SK-N-SH treated with all-trans-retinoic acid at 6 μM for 48 hours (cell line): Measurements from ENCODE around the gene BHMT2.

ENCODE experiments used
- ATAC-seq: fragments of 200-7000 bp; cut with Tn5 transposase; 3 replicates; pipeline ENCODE4 v1.9.1; 2020; ENCODE audit warnings: mild to moderate bottlenecking, moderate library complexity
- ARNTL ChIP-seq: fragments of 450-650 bp; formaldehyde crosslinking; IDR thresholded peaks from 2 replicates; pipeline ENCODE4 v1.5.0; 2020; ENCODE audit warnings: low read depth, mild to moderate bottlenecking, moderate library complexity, borderline replicate concordance
- BACH2 ChIP-seq: fragments of 250-450 bp; sonication (Bioruptor Pico); IDR thresholded peaks from 2 replicates; pipeline ENCODE4 v1.9.0; 2021; ENCODE audit warnings: mild to moderate bottlenecking, borderline replicate concordance
- CSDC2 ChIP-seq: fragments of 250-450 bp; sonication (Bioruptor Pico); IDR thresholded peaks from 2 replicates; pipeline ENCODE4 v1.5.0; 2020; ENCODE audit warnings: mild to moderate bottlenecking, moderate library complexity
- GLIS3 ChIP-seq: fragments of 250-450 bp; sonication (Bioruptor Pico); IDR thresholded peaks from 2 replicates; pipeline ENCODE4 v1.5.0; 2020; ENCODE audit warnings: mild to moderate bottlenecking, moderate library complexity
- ISL1 ChIP-seq: fragments of 250-450 bp; sonication (Bioruptor Pico); IDR thresholded peaks from 2 replicates; pipeline ENCODE4 v2.1.2; 2022; ENCODE audit warnings: mild to moderate bottlenecking, moderate library complexity
- OSR1 ChIP-seq: fragments of 250-450 bp; sonication (Bioruptor Pico); IDR thresholded peaks from 2 replicates; pipeline ENCODE4 v1.8.0; 2022; ENCODE audit warnings: moderate library complexity, mild to moderate bottlenecking, inconsistent platforms
- POU6F1 ChIP-seq: fragments of 250-450 bp; sonication (Bioruptor Pico); IDR thresholded peaks from 2 replicates; pipeline ENCODE4 v1.8.0; 2021; ENCODE audit warnings: low read depth, mild to moderate bottlenecking, moderate library complexity, borderline replicate concordance
- PPARA ChIP-seq: fragments of 250-450 bp; sonication (Bioruptor Pico); IDR thresholded peaks from 2 replicates; pipeline ENCODE4 v1.5.0; 2020; ENCODE audit warnings: mild to moderate bottlenecking, borderline replicate concordance
- SNAI2 ChIP-seq: fragments of 250-450 bp; sonication (Bioruptor Pico); IDR thresholded peaks from 2 replicates; pipeline ENCODE4 v1.5.0; 2020; ENCODE audit warnings: mild to moderate bottlenecking, moderate library complexity
- TCF4 ChIP-seq: fragments of 250-450 bp; sonication (Bioruptor Pico); IDR thresholded peaks from 2 replicates; pipeline ENCODE4 v1.8.0; 2021; ENCODE audit warnings: mild to moderate bottlenecking, moderate library complexity, borderline replicate concordance
- TOX ChIP-seq: fragments of 250-450 bp; sonication (Bioruptor Pico); IDR thresholded peaks from 2 replicates; pipeline ENCODE4 v1.8.0; 2021; ENCODE audit warnings: mild to moderate bottlenecking, moderate library complexity, borderline replicate concordance
- TSHZ2 ChIP-seq: fragments of 250-450 bp; sonication (Bioruptor Pico); IDR thresholded peaks from 2 replicates; pipeline ENCODE4 v1.5.0; 2020; ENCODE audit warnings: mild to moderate bottlenecking, moderate library complexity
- ZC3H10 ChIP-seq: fragments of 250-450 bp; sonication (Bioruptor Pico); IDR thresholded peaks from 2 replicates; pipeline ENCODE4 v1.5.1; 2021; ENCODE audit warnings: mild to moderate bottlenecking, moderate library complexity
- ZFP3 ChIP-seq: fragments of 250-450 bp; sonication (Bioruptor Pico); IDR thresholded peaks from 2 replicates; pipeline ENCODE4 v1.5.0; 2020; ENCODE audit warnings: mild to moderate bottlenecking, moderate library complexity
- ZFP30 ChIP-seq: fragments of 450-650 bp; formaldehyde crosslinking; IDR thresholded peaks from 2 replicates; pipeline ENCODE4 v1.5.0; 2022; ENCODE audit warnings: mild to moderate bottlenecking, moderate library complexity
- ZNF565 ChIP-seq: fragments of 450-650 bp; formaldehyde crosslinking; conservative IDR thresholded peaks from 2 replicates; pipeline ENCODE4 v1.5.0; 2020; ENCODE audit warnings: low read depth, mild to moderate bottlenecking, moderate library complexity
- ZNF70 ChIP-seq: fragments of 450-650 bp; formaldehyde crosslinking; IDR thresholded peaks from 2 replicates; pipeline ENCODE4 v1.5.0; 2020; ENCODE audit warnings: mild to moderate bottlenecking, moderate library complexity
- ZNF8 ChIP-seq: fragments of 450-650 bp; formaldehyde crosslinking; IDR thresholded peaks from 2 replicates; pipeline ENCODE4 v1.5.0; 2020; ENCODE audit warnings: mild to moderate bottlenecking, moderate library complexity
- TF ChIP-seq, protein P1 (sequence below): fragments of 250-450 bp; sonication (Bioruptor Pico); IDR thresholded peaks from 2 replicates; pipeline ENCODE4 v1.5.1; 2021; ENCODE audit warnings: mild to moderate bottlenecking, moderate library complexity
- TF ChIP-seq, protein P2 (sequence below): fragments of 250-450 bp; sonication (Bioruptor Pico); IDR thresholded peaks from 2 replicates; pipeline ENCODE4 v1.5.1; 2020; ENCODE audit warnings: low read depth, mild to moderate bottlenecking, moderate library complexity

Gene BHMT2

GRCh38 chr5:79070350-79070667 lies 742 bp downstream of the BHMT2 start:
- no peak for ATAC-seq
- no peak for TF ChIP-seq POU6F1 (CRISPR knock-in tag)
- peak; percentile 51; the same call in 1 of the 2 replicates for TF ChIP-seq TCF4 (CRISPR knock-in tag)
- TF ChIP-seq, all 23 proteins: peak for 1

GRCh38 chr5:79074641-79075040 lies 5.1 kb downstream of the BHMT2 start:
- peak; percentile 44; the same call in 2 of the 3 replicates for ATAC-seq
- no peak for TF ChIP-seq ZNF8 (CRISPR knock-in tag)
- no peak for TF ChIP-seq PPARA (CRISPR knock-in tag)
- no peak for TF ChIP-seq ZNF70 (CRISPR knock-in tag)
- TF ChIP-seq ZNF565 (CRISPR knock-in tag) = no peak
- no peak for TF ChIP-seq TSHZ2
- TF ChIP-seq, protein P1, sequence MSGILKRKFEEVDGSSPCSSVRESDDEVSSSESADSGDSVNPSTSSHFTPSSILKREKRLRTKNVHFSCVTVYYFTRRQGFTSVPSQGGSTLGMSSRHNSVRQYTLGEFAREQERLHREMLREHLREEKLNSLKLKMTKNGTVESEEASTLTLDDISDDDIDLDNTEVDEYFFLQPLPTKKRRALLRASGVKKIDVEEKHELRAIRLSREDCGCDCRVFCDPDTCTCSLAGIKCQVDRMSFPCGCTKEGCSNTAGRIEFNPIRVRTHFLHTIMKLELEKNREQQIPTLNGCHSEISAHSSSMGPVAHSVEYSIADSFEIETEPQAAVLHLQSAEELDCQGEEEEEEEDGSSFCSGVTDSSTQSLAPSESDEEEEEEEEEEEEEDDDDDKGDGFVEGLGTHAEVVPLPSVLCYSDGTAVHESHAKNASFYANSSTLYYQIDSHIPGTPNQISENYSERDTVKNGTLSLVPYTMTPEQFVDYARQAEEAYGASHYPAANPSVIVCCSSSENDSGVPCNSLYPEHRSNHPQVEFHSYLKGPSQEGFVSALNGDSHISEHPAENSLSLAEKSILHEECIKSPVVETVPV (CRISPR knock-in tag) = no peak
- no peak for TF ChIP-seq TCF4 (CRISPR knock-in tag)
- no peak for TF ChIP-seq BACH2 (CRISPR knock-in tag)
- no peak for TF ChIP-seq SNAI2
- TF ChIP-seq ZFP3 (CRISPR knock-in tag) = no peak
- TF ChIP-seq, protein P2, sequence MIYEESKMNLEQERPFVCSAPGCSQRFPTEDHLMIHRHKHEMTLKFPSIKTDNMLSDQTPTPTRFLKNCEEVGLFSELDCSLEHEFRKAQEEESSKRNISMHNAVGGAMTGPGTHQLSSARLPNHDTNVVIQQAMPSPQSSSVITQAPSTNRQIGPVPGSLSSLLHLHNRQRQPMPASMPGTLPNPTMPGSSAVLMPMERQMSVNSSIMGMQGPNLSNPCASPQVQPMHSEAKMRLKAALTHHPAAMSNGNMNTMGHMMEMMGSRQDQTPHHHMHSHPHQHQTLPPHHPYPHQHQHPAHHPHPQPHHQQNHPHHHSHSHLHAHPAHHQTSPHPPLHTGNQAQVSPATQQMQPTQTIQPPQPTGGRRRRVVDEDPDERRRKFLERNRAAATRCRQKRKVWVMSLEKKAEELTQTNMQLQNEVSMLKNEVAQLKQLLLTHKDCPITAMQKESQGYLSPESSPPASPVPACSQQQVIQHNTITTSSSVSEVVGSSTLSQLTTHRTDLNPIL (CRISPR knock-in tag) = no peak
- no peak for TF ChIP-seq ARNTL (CRISPR knock-in tag)
- no peak for TF ChIP-seq ZC3H10

GRCh38 chr5:79075646-79076426 lies 6.3 kb downstream of the BHMT2 start:
- TF ChIP-seq POU6F1 (CRISPR knock-in tag) (no peak), ZNF565 (CRISPR knock-in tag) (no peak), ZFP30 (CRISPR knock-in tag) (no peak), GLIS3 (CRISPR knock-in tag) (no peak), TOX (CRISPR knock-in tag) (no peak), OSR1 (CRISPR knock-in tag) (no peak), SNAI2 (no peak)
- no peak for ATAC-seq

DNA sequence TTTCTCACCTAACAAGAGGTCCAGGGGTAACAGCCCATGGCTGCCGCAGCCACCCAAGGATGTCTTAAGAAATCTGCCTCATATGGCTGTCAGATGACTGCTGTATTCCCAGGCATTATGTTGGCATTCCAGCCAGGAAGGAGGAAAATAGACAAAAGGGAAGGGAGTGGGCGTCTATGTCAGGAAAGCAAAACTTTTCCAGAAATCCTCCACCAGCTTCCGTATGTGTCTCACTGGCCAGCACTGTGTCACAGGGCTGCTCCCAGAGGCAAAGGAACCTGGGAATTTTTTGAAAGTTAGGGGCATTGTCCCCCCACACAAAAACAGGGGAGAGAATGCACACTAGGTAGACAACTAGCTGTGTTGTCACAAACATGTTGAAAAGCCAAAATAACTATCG lies 7.3 kb downstream of the BHMT2 start:
- TF ChIP-seq ARNTL (CRISPR knock-in tag) (no peak), ZFP30 (CRISPR knock-in tag) (no peak), ISL1 (CRISPR knock-in tag) (no peak), SNAI2 (no peak), CSDC2 (CRISPR knock-in tag) (no peak), TCF4 (CRISPR knock-in tag) (no peak), ZNF70 (CRISPR knock-in tag) (no peak), ZNF565 (CRISPR knock-in tag) (no peak), PPARA (CRISPR knock-in tag) (no peak)
- TF ChIP-seq, protein P1 (CRISPR knock-in tag) = no peak
- no peak for ATAC-seq
